HepG2 (cell line): Measurements from ENCODE around the gene HS2ST1.

Source experiments
- ELF1 ChIP-seq: sonication (generic); formaldehyde crosslinking; IDR thresholded peaks from 2 replicates; pipeline ENCODE4 v1.4.0; 2020; ENCODE audit warnings: missing genetic modification reagents
- FOXJ3 ChIP-seq: sonication (generic); formaldehyde crosslinking; IDR thresholded peaks from 2 replicates; pipeline ENCODE4 v1.4.0; 2020; ENCODE audit warnings: missing genetic modification reagents, mild to moderate bottlenecking, borderline replicate concordance
- HES4 ChIP-seq: sonication (generic); formaldehyde crosslinking; IDR thresholded peaks from 2 replicates; pipeline ENCODE4 v1.9.0; 2021; ENCODE audit warnings: mild to moderate bottlenecking, missing genetic modification reagents, borderline replicate concordance
- MED1 ChIP-seq: sonication (generic); formaldehyde crosslinking; IDR thresholded peaks from 2 replicates; pipeline ENCODE4 v1.4.0; 2020; ENCODE audit warnings: missing genetic modification reagents
- MYC ChIP-seq: sonication (generic); formaldehyde crosslinking; IDR thresholded peaks from 2 replicates; pipeline ENCODE4 v1.9.0; 2021; ENCODE audit warnings: missing genetic modification reagents, borderline replicate concordance
- POLR2A ChIP-seq, 2 experiments: IDR thresholded peaks; 2 replicates each; pipeline ENCODE4 v1.6.1; 2011; ENCODE audit warnings: low read depth in 2 of 2, low read length in 2 of 2, mild to moderate bottlenecking in 1 of 2, moderate library complexity in 1 of 2; ENCODE audit not compliant: insufficient read depth in 1 of 2
- SOX13 ChIP-seq, 3 experiments: fragments of 450-650 bp in 1 of 3; sonication (generic) in 1 of 3; formaldehyde crosslinking in 1 of 3; IDR thresholded peaks in 2 of 3; conservative IDR thresholded peaks in 1 of 3; 2 replicates each; pipeline versions ENCODE4 v1.5.0 to v1.6.1; 2016 to 2020; ENCODE audit warnings: antibody characterized with exemption in 1 of 3, mild to moderate bottlenecking in 1 of 3, missing compliant biosample characterization in 1 of 3, missing genetic modification reagents in 1 of 3, moderate library complexity in 1 of 3
- SP2 ChIP-seq: sonication (generic); formaldehyde crosslinking; IDR thresholded peaks from 2 replicates; pipeline ENCODE4 v1.5.1; 2020; ENCODE audit warnings: mild to moderate bottlenecking, missing genetic modification reagents
- ZNF629 ChIP-seq: sonication (generic); formaldehyde crosslinking; conservative IDR thresholded peaks from 2 replicates; pipeline ENCODE4 v1.5.0; 2020; ENCODE audit warnings: missing genetic modification reagents
- ZNF660 ChIP-seq: sonication (generic); formaldehyde crosslinking; IDR thresholded peaks from 2 replicates; pipeline ENCODE4 v1.5.1; 2020; ENCODE audit warnings: mild to moderate bottlenecking, low read depth, missing genetic modification reagents, borderline replicate concordance
- TF ChIP-seq, protein P1 (sequence below): sonication (generic); formaldehyde crosslinking; IDR thresholded peaks from 2 replicates; pipeline ENCODE4 v1.5.0; 2020; ENCODE audit warnings: mild to moderate bottlenecking, missing genetic modification reagents, moderate library complexity

DNA sequence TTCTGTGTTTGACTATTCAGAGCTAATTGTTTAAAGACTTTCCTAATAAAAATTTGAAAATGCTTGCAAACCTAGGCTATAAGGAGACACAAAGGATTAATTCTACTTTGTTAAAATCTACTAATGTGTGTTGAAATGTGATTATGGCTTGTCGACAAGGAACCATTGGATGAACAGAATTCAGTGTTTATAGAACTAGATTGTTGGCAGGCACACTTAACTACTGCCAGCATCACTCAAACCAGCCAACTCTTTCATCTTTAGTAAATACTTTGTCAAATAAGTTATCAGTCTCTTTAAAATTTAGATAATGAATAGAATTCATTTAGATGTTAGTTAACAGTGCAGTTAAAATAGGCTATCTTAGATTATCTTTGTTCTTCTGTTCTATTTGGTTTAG lies 27.6 kb downstream of the HS2ST1 start:
- TF ChIP-seq, protein P1, sequence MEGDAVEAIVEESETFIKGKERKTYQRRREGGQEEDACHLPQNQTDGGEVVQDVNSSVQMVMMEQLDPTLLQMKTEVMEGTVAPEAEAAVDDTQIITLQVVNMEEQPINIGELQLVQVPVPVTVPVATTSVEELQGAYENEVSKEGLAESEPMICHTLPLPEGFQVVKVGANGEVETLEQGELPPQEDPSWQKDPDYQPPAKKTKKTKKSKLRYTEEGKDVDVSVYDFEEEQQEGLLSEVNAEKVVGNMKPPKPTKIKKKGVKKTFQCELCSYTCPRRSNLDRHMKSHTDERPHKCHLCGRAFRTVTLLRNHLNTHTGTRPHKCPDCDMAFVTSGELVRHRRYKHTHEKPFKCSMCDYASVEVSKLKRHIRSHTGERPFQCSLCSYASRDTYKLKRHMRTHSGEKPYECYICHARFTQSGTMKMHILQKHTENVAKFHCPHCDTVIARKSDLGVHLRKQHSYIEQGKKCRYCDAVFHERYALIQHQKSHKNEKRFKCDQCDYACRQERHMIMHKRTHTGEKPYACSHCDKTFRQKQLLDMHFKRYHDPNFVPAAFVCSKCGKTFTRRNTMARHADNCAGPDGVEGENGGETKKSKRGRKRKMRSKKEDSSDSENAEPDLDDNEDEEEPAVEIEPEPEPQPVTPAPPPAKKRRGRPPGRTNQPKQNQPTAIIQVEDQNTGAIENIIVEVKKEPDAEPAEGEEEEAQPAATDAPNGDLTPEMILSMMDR (CRISPR knock-in tag), result no peak
- no peak for TF ChIP-seq ZNF629 (CRISPR knock-in tag)
- no peak for TF ChIP-seq MYC (CRISPR knock-in tag)
- TF ChIP-seq MED1 (CRISPR knock-in tag), result no peak
- no peak for TF ChIP-seq ZNF660 (CRISPR knock-in tag)
- no peak for TF ChIP-seq ELF1 (CRISPR knock-in tag)
- TF ChIP-seq HES4 (CRISPR knock-in tag), result no peak
- TF ChIP-seq FOXJ3 (CRISPR knock-in tag), result no peak
- TF ChIP-seq POLR2A (IDR thresholded peaks at IDR 0.05; ENCODE audit: insufficient read depth in 1 of 2, low read depth in 2 of 2, low read length in 2 of 2), result no peak
- no peak for TF ChIP-seq SP2 (CRISPR knock-in tag)
- no peak for TF ChIP-seq SOX13 (IDR thresholded peaks at IDR 0.05)
- TF ChIP-seq SOX13 (CRISPR knock-in tag; conservative IDR thresholded peaks at IDR 0.05 in 1 of 2, IDR thresholded peaks at IDR 0.05 in 1 of 2), result no peak
